Mesodermal cell (in vitro differentiated cells): ENCODE data around the gene C5orf63. TPM values are rescaled to one million over a fixed set of nuclear protein-coding genes. Genes with fewer than 3 reads are reported as not detected.
"Not testable (repeated sequence)": the region's sequence is repeated elsewhere in the genome, so short reads cannot be mapped to it uniquely, and the experiment has no call there.

Experiments
- H3K27ac ChIP-seq: 2 replicates; pipeline ENCODE4 v1.7.0; 2013; ENCODE audit warnings: mild to moderate bottlenecking, low read depth, low read length, moderate library complexity; ENCODE audit not compliant: severe bottlenecking
- H3K36me3 ChIP-seq: 2 replicates; pipeline ENCODE4 v1.7.1; 2013; ENCODE audit warnings: mild to moderate bottlenecking, low read length, moderate library complexity; ENCODE audit not compliant: control insufficient read depth, insufficient read depth
- H3K4me1 ChIP-seq: one replicate; pipeline ENCODE4 v1.7.1; 2013; ENCODE audit warnings: mild to moderate bottlenecking, low read length; ENCODE audit not compliant: insufficient read depth, control insufficient read depth, poor library complexity, severe bottlenecking
- H3K4me3 ChIP-seq: 2 replicates; pipeline ENCODE4 v1.7.0; 2013; ENCODE audit warnings: low read length, control low read depth, mild to moderate bottlenecking; ENCODE audit not compliant: insufficient read depth, poor library complexity, severe bottlenecking; ENCODE audit errors: extremely low read depth
- H3K9me3 ChIP-seq: 2 replicates; pipeline ENCODE4 v1.7.1; 2013; ENCODE audit warnings: mild to moderate bottlenecking, low read length, moderate library complexity; ENCODE audit not compliant: control insufficient read depth
- WGBS, 2 experiments: methylation state at CpG; one replicate each; pipeline ENCODE4 v1.1.5; 2013; ENCODE audit warnings: missing lambda C conversion rate in 2 of 2; ENCODE audit not compliant: insufficient coverage in 2 of 2; 5-methylcytosine and 5-hydroxymethylcytosine counted together
- polyA plus RNA-seq, 2 experiments: library from polyadenylated mRNA; stranded (reverse); fragments of 50-300 nt; gene quantifications; one replicate each; pipeline ENCODE4 v1.2.3, GENCODE V29; 2013

Gene C5orf63
- not detected for polyA plus RNA-seq (2013, experiment 1 of 2)
- not detected for polyA plus RNA-seq (2013, experiment 2 of 2)

- Histone ChIP-seq H3K4me1 (peaks cover 8% of the 10 kb centered on the region), H3K27ac (no peak within 1 kb of the TSS), H3K4me3 (no peak within 1 kb of the TSS), H3K36me3 (no peaks in the 10 kb centered on the region), H3K9me3 (no peaks in the 10 kb centered on the region)
- WGBS, 2 experiments, result 95% methylated on average over 41 to 50 of the region's 56 CpGs
Observed at GRCh38 chr5:127072861-127073846, at the start of gene C5orf63. Gene C5orf63 (minus strand): TSS chr5:127073502. CDS start chr5:127058995, 14,507 bp downstream.

GRCh38 chr5:127112347-127112864 lies 39.1 kb upstream of the C5orf63 start:
- WGBS, 2 experiments, result no CpG with 5 or more reads among the region's 3 CpGs
- no peak overlapping the region for H3K27ac ChIP-seq

GRCh38 chr5:127111112-127111511 lies 37.8 kb upstream of the C5orf63 start:
- Histone ChIP-seq H3K36me3 (no peaks in the 10 kb centered on the region), H3K27ac (no peak overlapping the region), H3K9me3 (peaks cover 7% of the 10 kb centered on the region), H3K4me1 (no peaks in the 10 kb centered on the region), H3K4me3 (no peak overlapping the region)
- WGBS, 2 experiments, result 86 to 88% methylated on average over 1 of the region's 2 CpGs

More at GRCh38 chr5:127112347-127112864, 39.1 kb upstream of the C5orf63 start:
- Histone ChIP-seq H3K9me3 (peaks cover 7% of the 10 kb centered on the region), H3K36me3 (no peaks in the 10 kb centered on the region), H3K4me3 (no peak overlapping the region), H3K4me1 (no peaks in the 10 kb centered on the region)

GRCh38 chr5:127108624-127109260 lies 35.4 kb upstream of the C5orf63 start:
- not testable (repeated sequence) for H3K27ac ChIP-seq, H3K36me3 ChIP-seq
- 89 to 91% methylated on average over 2 to 5 of the region's 9 CpGs for WGBS, 2 experiments

GRCh38 chr5:127101935-127102334 lies 28.6 kb upstream of the C5orf63 start:
- H3K36me3 ChIP-seq, result no peaks in the 10 kb centered on the region
- no peak overlapping the region for H3K27ac ChIP-seq
- H3K4me3 ChIP-seq, result no peak overlapping the region
- no peaks in the 10 kb centered on the region for H3K9me3 ChIP-seq
- H3K4me1 ChIP-seq, result no peaks in the 10 kb centered on the region

More at GRCh38 chr5:127108624-127109260, 35.4 kb upstream of the C5orf63 start:
- H3K4me1 ChIP-seq, H3K4me3 ChIP-seq, H3K9me3 ChIP-seq: not testable (repeated sequence)

GRCh38 chr5:127101533-127101932 lies 28.2 kb upstream of the C5orf63 start:
- H3K4me3 ChIP-seq, result no peak overlapping the region
- no peak overlapping the region for H3K27ac ChIP-seq
- H3K4me1 ChIP-seq, result no peaks in the 10 kb centered on the region
- no peaks in the 10 kb centered on the region for H3K36me3 ChIP-seq
- H3K9me3 ChIP-seq, result no peaks in the 10 kb centered on the region
- WGBS, 2 experiments, result 89 to 100% methylated on average over 2 of the region's 2 CpGs

GRCh38 chr5:127098241-127098640 lies 24.9 kb upstream of the C5orf63 start:
- no peak overlapping the region for H3K4me3 ChIP-seq
- no peaks in the 10 kb centered on the region for H3K36me3 ChIP-seq
- no peaks in the 10 kb centered on the region for H3K4me1 ChIP-seq
- 76 to 77% methylated on average over 2 of the region's 3 CpGs for WGBS, 2 experiments
- H3K9me3 ChIP-seq, result no peaks in the 10 kb centered on the region
- no peak overlapping the region for H3K27ac ChIP-seq

- no peaks in the 10 kb centered on the region for H3K36me3 ChIP-seq
- H3K27ac ChIP-seq, result no peak overlapping the region
- WGBS, 2 experiments, result 76 to 78% methylated on average over 2 of the region's 3 CpGs
- no peaks in the 10 kb centered on the region for H3K4me1 ChIP-seq
- no peaks in the 10 kb centered on the region for H3K9me3 ChIP-seq
- H3K4me3 ChIP-seq, result no peak overlapping the region
Observed at GRCh38 chr5:127097278-127097677, 24.0 kb upstream of the C5orf63 start.

- H3K27ac ChIP-seq, result no peak overlapping the region
- H3K36me3 ChIP-seq, result no peaks in the 10 kb centered on the region
- no peaks in the 10 kb centered on the region for H3K4me1 ChIP-seq
- no peak overlapping the region for H3K4me3 ChIP-seq
- no peaks in the 10 kb centered on the region for H3K9me3 ChIP-seq
- 62 to 89% methylated on average over 3 to 7 of the region's 9 CpGs for WGBS, 2 experiments
Observed at GRCh38 chr5:127096328-127096993, 23.2 kb upstream of the C5orf63 start.

- Histone ChIP-seq H3K36me3 (no peaks in the 10 kb centered on the region), H3K4me3 (no peak overlapping the region), H3K9me3 (no peaks in the 10 kb centered on the region), H3K4me1 (no peaks in the 10 kb centered on the region), H3K27ac (no peak overlapping the region)
- 92% methylated on average over 2 of the region's 2 CpGs for WGBS, 2 experiments
Observed at GRCh38 chr5:127094161-127094814, 21.0 kb upstream of the C5orf63 start.
